Neuronal stem cell (in vitro differentiated cells): ENCODE measurements around the gene MINPP1.

Source experiments
- DNase-seq: peaks from one replicate; pipeline ENCODE4 v3.0.0-alpha.2; 2013; ENCODE audit warnings: low spot score
- H2AFZ ChIP-seq: one replicate; pipeline ENCODE4 v1.6.1; 2013; ENCODE audit warnings: mild to moderate bottlenecking, low read length, inconsistent platforms
- H2AK5ac ChIP-seq: 2 replicates; pipeline ENCODE4 v1.6.1; 2013; ENCODE audit warnings: low read depth, mild to moderate bottlenecking, inconsistent platforms, low read length, moderate library complexity, mixed read lengths
- H2BK120ac ChIP-seq: 2 replicates; pipeline ENCODE4 v1.6.1; 2013; ENCODE audit warnings: low read depth, mild to moderate bottlenecking, inconsistent platforms, low read length, moderate library complexity, mixed read lengths
- H2BK12ac ChIP-seq: one replicate; pipeline ENCODE4 v1.6.1; 2013; ENCODE audit warnings: low read length, inconsistent platforms
- H2BK15ac ChIP-seq: 2 replicates; pipeline ENCODE4 v1.6.1; 2013; ENCODE audit warnings: mild to moderate bottlenecking, low read length, inconsistent platforms, mixed read lengths
- H2BK5ac ChIP-seq: one replicate; pipeline ENCODE4 v1.6.1; 2013; ENCODE audit warnings: inconsistent platforms, mild to moderate bottlenecking, low read length, moderate library complexity
- H3K14ac ChIP-seq: one replicate; pipeline ENCODE4 v1.6.1; 2013; ENCODE audit warnings: low read length, inconsistent platforms
- H3K18ac ChIP-seq: 2 replicates; pipeline ENCODE4 v1.6.1; 2013; ENCODE audit warnings: low read length, inconsistent platforms
- H3K23ac ChIP-seq: 2 replicates; pipeline ENCODE4 v1.6.1; 2013; ENCODE audit warnings: low read depth, mild to moderate bottlenecking, mixed read lengths, low read length, inconsistent platforms; ENCODE audit not compliant: poor library complexity
- H3K27ac ChIP-seq: replicated peaks from 3 replicates; pipeline ENCODE4 v1.5.1; 2013; ENCODE audit warnings: low read length, inconsistent platforms
- H3K27me3 ChIP-seq, 3 experiments: 2 replicates each; pipeline ENCODE4 v1.6.1; 2013; ENCODE audit warnings: low read length in 3 of 3, mild to moderate bottlenecking in 2 of 3, inconsistent platforms in 1 of 3, low read depth in 1 of 3, mixed read lengths in 1 of 3, moderate library complexity in 1 of 3; ENCODE audit not compliant: control insufficient read depth in 3 of 3, insufficient read depth in 3 of 3
- H3K36me3 ChIP-seq, 2 donors: replicated peaks in 1 of 2; 2 replicates each; pipeline ENCODE4 v1.6.1; 2013; ENCODE audit warnings: low read length in 2 of 2; ENCODE audit not compliant: control insufficient read depth in 2 of 2, insufficient read depth in 2 of 2
- H3K4ac ChIP-seq: 2 replicates; pipeline ENCODE4 v1.6.1; 2013; ENCODE audit warnings: inconsistent platforms, mild to moderate bottlenecking, low read length, moderate library complexity
- H3K4me1 ChIP-seq, 2 donors: 1 replicate in 1 of 2; 2 replicates in 1 of 2; pipeline ENCODE4 v1.6.1; 2013; ENCODE audit warnings: low read length in 2 of 2, low read depth in 1 of 2; ENCODE audit not compliant: control insufficient read depth in 2 of 2, insufficient read depth in 1 of 2
- H3K4me2 ChIP-seq: one replicate; pipeline ENCODE4 v1.6.1; 2013; ENCODE audit warnings: mild to moderate bottlenecking, low read length, inconsistent platforms; ENCODE audit not compliant: insufficient read depth, poor library complexity, severe bottlenecking
- H3K4me3 ChIP-seq, 2 donors: 2 replicates each; pipeline ENCODE4 v1.5.1; 2013; ENCODE audit warnings: low read length in 2 of 2, mild to moderate bottlenecking in 2 of 2, inconsistent platforms in 1 of 2, moderate library complexity in 1 of 2
- H3K79me1 ChIP-seq: one replicate; pipeline ENCODE4 v1.6.1; 2013; ENCODE audit warnings: low read depth, mild to moderate bottlenecking, inconsistent platforms, low read length, moderate library complexity
- H3K9ac ChIP-seq: one replicate; pipeline ENCODE4 v1.6.1; 2013; ENCODE audit warnings: mild to moderate bottlenecking, low read depth, low read length, inconsistent platforms; ENCODE audit not compliant: poor library complexity
- H3K9me3 ChIP-seq, 2 donors: replicated peaks in 1 of 2; 2 replicates each; pipeline versions ENCODE3 to v1.6.1; 2013; ENCODE audit warnings: low read length in 2 of 2, mild to moderate bottlenecking in 2 of 2, inconsistent platforms in 1 of 2, low read depth in 1 of 2, mixed read lengths in 1 of 2, moderate library complexity in 1 of 2; ENCODE audit not compliant: control insufficient read depth in 2 of 2, insufficient read depth in 1 of 2
- H4K8ac ChIP-seq: one replicate; pipeline ENCODE4 v1.6.1; 2013; ENCODE audit warnings: low read depth, mild to moderate bottlenecking, inconsistent platforms, low read length, moderate library complexity
- H4K91ac ChIP-seq: one replicate; pipeline ENCODE4 v1.6.1; 2013; ENCODE audit warnings: low read length, low read depth, mild to moderate bottlenecking, inconsistent platforms; ENCODE audit not compliant: poor library complexity
- WGBS, 2 donors: extraction: QIAGEN DNeasy Blood & Tissue Kit; methylation state at CpG; one replicate each; pipeline ENCODE4 v1.1.7; 2013; ENCODE audit warnings: missing lambda C conversion rate in 2 of 2, mixed read lengths in 1 of 2; ENCODE audit not compliant: insufficient read length in 2 of 2, insufficient replicate concordance in 1 of 2; ENCODE audit errors: extremely low coverage in 2 of 2; 5-methylcytosine and 5-hydroxymethylcytosine counted together

MINPP1 gene

DNA sequence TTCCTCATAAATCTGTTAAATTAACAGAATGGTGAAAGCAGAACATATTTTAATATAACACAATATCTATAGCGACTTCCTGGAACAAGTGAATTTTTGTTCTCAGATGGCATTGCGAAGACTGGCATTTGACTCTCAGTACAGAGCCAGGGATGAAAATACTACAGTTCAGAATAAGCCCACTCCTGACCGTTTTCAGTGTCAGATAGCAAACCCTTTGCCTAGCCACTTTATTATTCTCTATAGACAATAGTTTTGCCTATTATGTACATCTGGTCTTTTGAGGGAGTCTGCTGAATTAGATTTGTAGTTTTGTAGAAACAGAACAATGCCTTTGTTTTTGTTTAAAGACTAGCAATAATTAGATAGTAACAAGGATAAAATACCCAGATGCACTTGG, 2.3 kb downstream of the MINPP1 start:
- H4K8ac ChIP-seq: no peak overlapping the region
- DNase-seq: no peak

DNA sequence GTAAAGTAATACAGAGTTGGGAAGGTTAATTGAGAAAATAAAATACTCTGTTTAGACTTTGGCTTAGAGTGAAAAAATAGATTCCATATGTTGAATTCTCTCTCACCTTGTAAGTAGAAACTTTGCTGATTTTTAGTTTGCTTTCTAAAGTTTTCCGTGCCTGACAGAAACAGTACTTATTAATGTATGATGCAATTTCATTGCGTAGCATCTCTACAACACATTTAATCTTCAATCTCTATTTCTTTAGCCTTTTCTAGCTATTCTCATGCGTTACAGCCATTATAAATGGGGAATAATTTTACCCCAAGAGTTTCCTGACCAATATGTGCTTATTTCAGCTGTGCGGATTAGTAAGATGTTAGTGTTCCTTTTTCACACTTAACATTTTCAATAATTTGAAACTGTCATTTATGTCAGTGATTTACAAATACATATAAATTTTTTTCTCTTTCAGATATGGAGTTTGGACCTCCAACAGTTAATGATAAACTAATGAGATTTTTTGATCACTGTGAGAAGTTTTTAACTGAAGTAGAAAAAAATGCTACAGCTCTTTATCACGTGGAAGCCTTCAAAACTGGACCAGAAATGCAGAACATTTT, 3.3 kb downstream of the MINPP1 start:
- Histone ChIP-seq H2BK12ac (no peak overlapping the region), H2AK5ac (no peak overlapping the region), H3K4me3 (no peak overlapping the region), H3K36me3 (peaks cover 0 to 52% of the 10 kb centered on the region in 2 donors), H4K8ac (no peak overlapping the region), H2BK120ac (no peak overlapping the region), H3K79me1 (peaks cover 5% of the 10 kb centered on the region), H2BK15ac (no peak overlapping the region), H3K9me3 (no peaks in the 10 kb centered on the region), H4K91ac (no peak overlapping the region), H2BK5ac (no peak overlapping the region), H3K14ac (no peak overlapping the region), H3K18ac (no peak overlapping the region), H3K27ac (no peak overlapping the region), H3K9ac (no peak overlapping the region), H3K4me2 (no peak overlapping the region), H3K4ac (no peak overlapping the region), H3K4me1 (peaks cover 2 to 15% of the 10 kb centered on the region in 2 donors), H2AFZ (no peak overlapping the region), H3K27me3 (no peaks in the 10 kb centered on the region), H3K23ac (no peak overlapping the region)
- DNase-seq: no peak
- no CpG with 5 or more reads among the region's 5 CpGs for WGBS, 2 donors

More for the DNA sequence above, 2.3 kb downstream of the MINPP1 start:
- Histone ChIP-seq H2AFZ (no peak overlapping the region), H2BK12ac (no peak overlapping the region), H3K9me3 (no peaks in the 10 kb centered on the region), H3K18ac (no peak overlapping the region), H3K4me3 (no peak overlapping the region), H3K23ac (no peak overlapping the region), H2AK5ac (no peak overlapping the region), H3K36me3 (peaks cover 0 to 42% of the 10 kb centered on the region in 2 donors), H3K9ac (no peak overlapping the region), H3K4me2 (no peak overlapping the region), H3K79me1 (peaks cover 5% of the 10 kb centered on the region), H3K4ac (no peak overlapping the region), H3K27me3 (no peaks in the 10 kb centered on the region), H3K27ac (no peak overlapping the region), H2BK5ac (no peak overlapping the region), H2BK120ac (no peak overlapping the region), H3K4me1 (peaks cover 2 to 15% of the 10 kb centered on the region in 2 donors), H4K91ac (no peak overlapping the region), H2BK15ac (no peak overlapping the region), H3K14ac (no peak overlapping the region)
- WGBS, 2 donors: no CpG with 5 or more reads among the region's 3 CpGs

DNA sequence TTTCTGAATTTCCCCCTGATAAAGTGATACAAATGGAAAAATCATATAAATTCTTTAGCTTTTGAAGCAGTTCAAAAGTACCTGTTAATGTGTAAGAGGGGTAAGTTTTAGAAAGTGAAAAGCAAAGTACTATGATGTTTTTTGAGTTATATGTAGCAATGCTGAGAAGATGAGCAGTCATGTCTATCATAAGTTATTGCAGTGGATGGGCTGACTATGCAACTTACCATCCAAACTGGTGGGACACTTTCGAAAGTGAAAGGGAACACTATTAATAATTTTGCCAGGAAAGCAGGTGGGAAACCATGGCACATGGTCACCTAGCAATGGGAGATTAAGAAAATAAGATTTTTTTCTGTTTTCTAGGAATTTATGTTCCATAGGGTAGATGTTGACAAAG, 4.1 kb downstream of the MINPP1 start:
- H3K36me3 ChIP-seq: peaks cover under 1 to 61% of the 10 kb centered on the region in 2 donors
- H3K4me3 ChIP-seq: no peak overlapping the region
- H3K79me1 ChIP-seq: peaks cover 5% of the 10 kb centered on the region
- no peak overlapping the region for H3K4ac ChIP-seq
- no peak overlapping the region for H2BK12ac ChIP-seq
- H3K4me1 ChIP-seq: peaks cover 2 to 14% of the 10 kb centered on the region in 2 donors
- WGBS, 2 donors: no CpG with 5 or more reads among the region's 1 CpG
- H3K4me2 ChIP-seq: no peak overlapping the region
- H2BK5ac ChIP-seq: no peak overlapping the region
- H3K14ac ChIP-seq: no peak overlapping the region
- H3K27me3 ChIP-seq: no peaks in the 10 kb centered on the region
- no peak overlapping the region for H2BK120ac ChIP-seq
- H4K8ac ChIP-seq: no peak overlapping the region
- H2AFZ ChIP-seq: no peak overlapping the region
- no peak overlapping the region for H3K27ac ChIP-seq
- DNase-seq: no peak
- H3K9ac ChIP-seq: no peak overlapping the region
- no peak overlapping the region for H3K18ac ChIP-seq
- H4K91ac ChIP-seq: no peak overlapping the region
- no peak overlapping the region for H2BK15ac ChIP-seq
- no peaks in the 10 kb centered on the region for H3K9me3 ChIP-seq
- H2AK5ac ChIP-seq: no peak overlapping the region
- H3K23ac ChIP-seq: no peak overlapping the region

DNA sequence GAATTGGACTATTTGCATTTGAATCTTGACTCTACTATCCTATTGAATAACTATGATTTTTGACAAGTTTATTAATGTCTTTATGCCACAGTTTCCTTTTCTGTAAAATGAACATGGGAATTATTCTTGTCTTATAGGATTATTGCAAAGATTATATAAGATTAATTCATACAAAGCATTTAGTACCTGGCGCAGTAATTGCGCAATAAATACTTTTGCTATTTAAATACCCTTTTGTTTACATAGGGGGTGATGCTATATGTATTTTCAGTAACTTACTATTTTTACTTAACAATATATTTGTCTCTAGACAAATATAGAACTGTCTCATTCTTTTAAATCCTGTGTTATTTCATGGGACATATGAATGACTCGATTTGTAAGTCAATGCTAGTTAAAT, 5.3 kb downstream of the MINPP1 start:
- Histone ChIP-seq H3K4me2 (no peak overlapping the region), H3K79me1 (peaks cover 3% of the 10 kb centered on the region), H4K8ac (no peak overlapping the region), H2AK5ac (no peak overlapping the region), H3K14ac (no peak overlapping the region), H4K91ac (no peak overlapping the region), H2BK12ac (no peak overlapping the region), H3K23ac (no peak overlapping the region), H3K4ac (no peak overlapping the region), H3K18ac (no peak overlapping the region), H3K4me3 (no peak overlapping the region), H3K36me3 (peaks cover 3 to 72% of the 10 kb centered on the region in 2 donors), H3K9ac (no peak overlapping the region), H3K9me3 (no peaks in the 10 kb centered on the region), H2BK120ac (no peak overlapping the region), H3K27me3 (no peaks in the 10 kb centered on the region), H2BK15ac (no peak overlapping the region), H3K4me1 (peaks cover 0 to 13% of the 10 kb centered on the region in 2 donors), H3K27ac (no peak overlapping the region), H2BK5ac (no peak overlapping the region), H2AFZ (no peak overlapping the region)
- DNase-seq: no peak
- no CpG with 5 or more reads among the region's 3 CpGs for WGBS, 2 donors
